Gastrocnemius medialis (tissue), 4 donors: Measurements from ENCODE around the gene USP20. TPM values are rescaled to one million over a fixed set of nuclear protein-coding genes. Genes with fewer than 3 reads are reported as not detected.

Experiments
- ATAC-seq, 2 donors: fragments of 150-250 bp; one replicate each; pipeline ENCODE4 v1.9.1; 2016
- DNase-seq, 2 donors: peaks; one replicate each; pipeline ENCODE4 v3.0.0-alpha.2; 2019
- H3K27ac ChIP-seq, 4 donors: fragments of 200-600 bp; sonication (generic); 1 replicate in 1 of 4; 2 replicates in 3 of 4; pipeline ENCODE4 v1.5.1; 2016 to 2018; ENCODE audit warnings: mild to moderate bottlenecking in 2 of 4, moderate library complexity in 1 of 4
- H3K27me3 ChIP-seq, 3 donors: fragments of 200-600 bp; sonication (generic) in 2 of 3; 1 replicate in 1 of 3; 2 replicates in 2 of 3; pipeline versions ENCODE4 v1.5.1 to v1.6.0; 2016 to 2019; ENCODE audit warnings: mild to moderate bottlenecking in 1 of 3, moderate library complexity in 1 of 3
- H3K36me3 ChIP-seq, 2 donors: fragments of 200-600 bp; sonication (generic) in 1 of 2; one replicate each; pipeline ENCODE4 v1.5.1; 2017 to 2018
- H3K4me1 ChIP-seq, 2 donors: fragments of 200-600 bp; sonication (generic) in 1 of 2; one replicate each; pipeline ENCODE4 v1.5.1; 2016 to 2017; ENCODE audit warnings: mild to moderate bottlenecking in 2 of 2
- H3K4me3 ChIP-seq, 4 donors: fragments of 200-600 bp; sonication (generic) in 3 of 4; 1 replicate in 1 of 4; 2 replicates in 3 of 4; pipeline ENCODE4 v1.5.1; 2016 to 2019; ENCODE audit warnings: mild to moderate bottlenecking in 2 of 4
- H3K9me3 ChIP-seq, 3 donors: fragments of 200-600 bp; sonication (generic) in 2 of 3; 1 replicate in 1 of 3; 2 replicates in 2 of 3; pipeline ENCODE4 v1.5.1; 2016 to 2019
- POLR2A ChIP-seq, 2 donors: fragments of 450-650 bp; IDR thresholded peaks; one replicate each; pipeline ENCODE4 v1.6.1; 2017; ENCODE audit warnings: antibody characterized with exemption in 2 of 2, mild to moderate bottlenecking in 2 of 2, moderate library complexity in 2 of 2
- in situ Hi-C, 4 donors: fragments of 200-750 bp; cut with MboI; loops; one replicate each; pipeline versions ENCODE4 v1.15.0 to v1.8.0; 2017; ENCODE audit warnings: low sequenced_read_pairs in 4 of 4
- intact Hi-C: fragments of 100-400 bp; cut with DNase I; formaldehyde crosslinking; loops from one replicate; pipeline ENCODE4 v1.15.1; 2023; ENCODE audit warnings: low total_unique reads
- total RNA-seq, 4 donors: library from RNA; depleted of rRNA; stranded (reverse); fragments of >200 nt; gene quantifications; one replicate each; pipeline versions ENCODE4 v1.1.0 to v1.2.3, GENCODE V29; 2016
- TF ChIP-seq, protein P1 (sequence below), 5 experiments: fragments of 450-650 bp in 3 of 5; fragments of 200-600 bp in 2 of 5; sonication (generic) in 2 of 5; IDR thresholded peaks in 4 of 5; conservative IDR thresholded peaks in 1 of 5; 1 replicate in 4 of 5; 2 replicates in 1 of 5; pipeline ENCODE4 v1.5.1; 2016 to 2019; ENCODE audit warnings: antibody characterized with exemption in 5 of 5, mild to moderate bottlenecking in 3 of 5, moderate library complexity in 3 of 5

USP20 gene
- total RNA-seq, 4 donors from 2014 or later, result 13.4 to 25.4 (median 18.6) TPM

DNA sequence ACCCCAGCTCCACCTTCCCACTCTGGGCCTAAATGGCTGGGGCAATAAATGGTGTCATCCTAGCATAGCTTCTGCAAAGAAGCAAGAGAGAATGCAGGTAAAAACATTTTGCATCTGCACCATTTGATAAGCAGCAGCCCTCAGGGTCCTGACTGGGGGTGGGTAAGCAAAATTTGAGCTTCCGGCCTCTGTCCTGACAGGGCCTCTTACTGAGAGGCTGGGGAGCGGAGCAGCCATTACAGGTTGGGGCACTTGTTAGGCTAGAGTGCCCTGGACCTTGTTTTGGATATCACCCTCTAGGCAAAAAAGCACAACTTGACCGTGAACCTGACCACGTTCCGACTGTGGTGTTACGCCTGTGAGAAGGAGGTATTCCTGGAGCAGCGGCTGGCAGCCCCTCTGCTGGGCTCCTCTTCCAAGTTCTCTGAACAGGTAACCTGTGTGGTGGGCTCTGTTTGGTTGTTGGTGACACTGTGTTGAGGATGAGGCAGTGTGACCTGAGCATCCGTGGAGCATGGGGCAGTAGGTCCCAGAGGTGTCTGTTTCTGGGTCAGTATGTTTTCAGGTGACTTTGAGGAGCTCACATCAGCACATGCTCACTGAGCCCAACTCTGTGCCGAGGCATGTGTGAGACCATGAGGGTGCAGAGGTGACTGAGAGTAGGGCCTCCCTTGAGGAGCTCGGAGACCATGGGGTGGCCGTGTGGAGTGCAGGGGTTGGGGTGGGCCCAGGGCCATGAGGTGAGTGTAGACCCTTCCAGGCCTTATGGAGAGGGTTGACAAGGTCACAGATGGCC lies 23.1 kb downstream of the USP20 start:
- ATAC-seq (no peak), DNase-seq (no peak)
- TF ChIP-seq POLR2A (IDR thresholded peaks at IDR 0.05), result no peak
- TF ChIP-seq, protein P1, sequence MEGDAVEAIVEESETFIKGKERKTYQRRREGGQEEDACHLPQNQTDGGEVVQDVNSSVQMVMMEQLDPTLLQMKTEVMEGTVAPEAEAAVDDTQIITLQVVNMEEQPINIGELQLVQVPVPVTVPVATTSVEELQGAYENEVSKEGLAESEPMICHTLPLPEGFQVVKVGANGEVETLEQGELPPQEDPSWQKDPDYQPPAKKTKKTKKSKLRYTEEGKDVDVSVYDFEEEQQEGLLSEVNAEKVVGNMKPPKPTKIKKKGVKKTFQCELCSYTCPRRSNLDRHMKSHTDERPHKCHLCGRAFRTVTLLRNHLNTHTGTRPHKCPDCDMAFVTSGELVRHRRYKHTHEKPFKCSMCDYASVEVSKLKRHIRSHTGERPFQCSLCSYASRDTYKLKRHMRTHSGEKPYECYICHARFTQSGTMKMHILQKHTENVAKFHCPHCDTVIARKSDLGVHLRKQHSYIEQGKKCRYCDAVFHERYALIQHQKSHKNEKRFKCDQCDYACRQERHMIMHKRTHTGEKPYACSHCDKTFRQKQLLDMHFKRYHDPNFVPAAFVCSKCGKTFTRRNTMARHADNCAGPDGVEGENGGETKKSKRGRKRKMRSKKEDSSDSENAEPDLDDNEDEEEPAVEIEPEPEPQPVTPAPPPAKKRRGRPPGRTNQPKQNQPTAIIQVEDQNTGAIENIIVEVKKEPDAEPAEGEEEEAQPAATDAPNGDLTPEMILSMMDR (IDR thresholded peaks at IDR 0.05 in 4 of 5, conservative IDR thresholded peaks at IDR 0.05 in 1 of 5), result no peak
- in situ Hi-C loops, result no loop called here
- no peaks in the 10 kb centered on the region for H3K9me3 ChIP-seq
- no peaks in the 10 kb centered on the region for H3K27me3 ChIP-seq
- peaks cover 0 to 71% of the 10 kb centered on the region in 2 donors for H3K36me3 ChIP-seq
- H3K27ac ChIP-seq, result no peak overlapping the region
- intact Hi-C loops, result no loop called here
- H3K4me3 ChIP-seq, result no peak overlapping the region
- no peaks in the 10 kb centered on the region for H3K4me1 ChIP-seq

DNA sequence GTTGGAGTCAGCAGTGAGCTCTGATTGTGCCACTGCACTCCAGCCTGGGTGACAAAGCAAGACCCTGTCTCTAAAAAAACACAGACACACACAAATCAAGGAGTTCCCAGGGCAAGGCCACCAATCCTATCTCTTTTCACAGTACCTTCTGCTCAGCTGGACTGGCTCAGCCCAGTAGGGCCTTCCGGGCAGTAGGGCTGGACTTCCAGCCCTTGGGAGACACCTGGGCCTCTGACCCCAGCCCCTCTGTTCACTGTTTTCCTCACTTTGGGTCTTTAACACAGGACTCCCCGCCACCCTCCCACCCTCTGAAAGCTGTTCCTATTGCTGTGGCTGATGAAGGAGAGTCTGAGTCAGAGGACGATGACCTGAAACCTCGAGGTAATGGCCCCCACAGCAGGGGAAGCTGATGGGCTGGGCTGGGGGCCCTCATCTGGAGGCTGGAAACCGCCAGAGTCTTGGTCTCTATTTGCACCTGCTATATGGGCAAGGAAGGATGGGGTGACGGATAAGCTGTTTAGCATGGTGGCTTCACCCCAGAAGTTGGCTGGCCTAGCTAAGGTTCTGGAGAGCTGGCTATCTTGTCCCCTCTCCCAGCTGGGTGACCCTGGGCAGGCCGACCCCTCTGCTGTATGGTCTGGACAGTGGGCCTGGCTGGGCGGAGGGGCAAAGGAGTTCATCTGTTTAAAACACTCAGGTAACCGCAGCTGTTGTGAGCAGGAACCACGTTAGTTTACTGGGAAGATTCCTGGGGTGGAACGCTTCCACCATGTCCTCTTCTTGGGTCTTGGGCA lies 25.6 kb downstream of the USP20 start:
- no peak overlapping the region for H3K4me3 ChIP-seq
- intact Hi-C loops, result no loop called here
- peaks cover 0 to 61% of the 10 kb centered on the region in 2 donors for H3K36me3 ChIP-seq
- DNase-seq, result no peak
- no peak overlapping the region for H3K27ac ChIP-seq
- no peak for ATAC-seq
- no peaks in the 10 kb centered on the region for H3K9me3 ChIP-seq
- no peak for TF ChIP-seq POLR2A (IDR thresholded peaks at IDR 0.05)
- TF ChIP-seq, protein P1 (IDR thresholded peaks at IDR 0.05 in 4 of 5, conservative IDR thresholded peaks at IDR 0.05 in 1 of 5), result no peak
- in situ Hi-C loops, result no loop called here
- no peaks in the 10 kb centered on the region for H3K4me1 ChIP-seq
- no peaks in the 10 kb centered on the region for H3K27me3 ChIP-seq

DNA sequence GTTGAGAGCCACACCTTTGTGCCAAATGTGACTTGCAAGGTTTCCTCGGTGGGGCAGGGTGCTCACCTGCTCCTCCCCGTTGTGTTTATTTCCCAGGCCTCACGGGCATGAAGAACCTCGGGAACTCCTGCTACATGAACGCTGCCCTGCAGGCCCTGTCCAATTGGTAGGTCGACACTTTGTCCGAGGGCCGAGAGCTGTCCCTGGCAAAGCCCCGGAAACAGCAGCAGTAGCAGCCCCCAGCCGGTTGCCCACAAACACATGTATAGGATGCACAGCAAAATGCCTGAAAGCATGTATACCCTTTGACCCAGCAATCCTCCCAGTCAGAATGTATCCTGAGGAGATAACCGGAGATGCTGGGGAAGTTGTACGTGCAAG lies 26.2 kb downstream of the USP20 start:
- intact Hi-C loops, result no loop called here
- DNase-seq, result no peak

DNA sequence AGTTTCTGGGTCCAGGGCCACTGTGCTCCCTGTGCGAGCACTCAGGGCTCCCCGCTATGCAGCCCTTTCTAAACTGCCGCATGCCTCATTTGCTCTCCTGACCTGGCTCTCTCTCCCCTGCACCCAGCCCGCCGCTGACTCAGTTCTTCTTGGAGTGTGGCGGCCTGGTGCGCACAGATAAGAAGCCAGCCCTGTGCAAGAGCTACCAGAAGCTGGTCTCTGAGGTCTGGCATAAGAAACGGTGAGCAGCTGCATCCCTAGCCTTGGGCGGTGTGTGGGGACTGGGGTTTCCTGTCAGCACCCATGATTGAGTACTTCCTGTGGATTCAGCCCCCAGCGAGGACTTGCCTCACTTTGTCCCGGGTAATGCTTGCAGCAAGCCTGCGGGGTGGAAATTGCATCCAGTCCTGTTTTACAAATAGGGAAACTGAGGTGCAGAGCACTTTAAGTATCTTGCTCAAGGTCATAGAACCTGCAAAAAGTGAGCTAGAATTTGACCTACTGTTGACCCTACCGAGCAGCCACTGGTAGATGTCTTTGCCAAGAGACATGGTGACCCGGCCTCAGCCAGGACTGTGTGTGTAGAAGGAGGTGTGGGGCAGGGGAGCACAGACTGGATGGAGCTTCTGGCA lies 27.9 kb downstream of the USP20 start:
- no peaks in the 10 kb centered on the region for H3K27me3 ChIP-seq
- intact Hi-C loops (no loop called here), in situ Hi-C loops (no loop called here)
- H3K4me1 ChIP-seq, result no peaks in the 10 kb centered on the region
- H3K4me3 ChIP-seq, result no peak overlapping the region
- no peak for ATAC-seq
- no peak overlapping the region for H3K27ac ChIP-seq
- no peaks in the 10 kb centered on the region for H3K9me3 ChIP-seq
- peaks cover 0 to 52% of the 10 kb centered on the region in 2 donors for H3K36me3 ChIP-seq
- no peak for TF ChIP-seq POLR2A (IDR thresholded peaks at IDR 0.05)
- TF ChIP-seq, protein P1 (IDR thresholded peaks at IDR 0.05 in 4 of 5, conservative IDR thresholded peaks at IDR 0.05 in 1 of 5), result no peak
- DNase-seq, result no peak

More for the DNA sequence above, 26.2 kb downstream of the USP20 start:
- H3K27me3 ChIP-seq, result no peaks in the 10 kb centered on the region
- no peaks in the 10 kb centered on the region for H3K9me3 ChIP-seq
- H3K4me1 ChIP-seq, result no peaks in the 10 kb centered on the region
- TF ChIP-seq, protein P1 (IDR thresholded peaks at IDR 0.05 in 4 of 5, conservative IDR thresholded peaks at IDR 0.05 in 1 of 5), result no peak
- no peak for TF ChIP-seq POLR2A (IDR thresholded peaks at IDR 0.05)
- H3K4me3 ChIP-seq, result no peak overlapping the region
- ATAC-seq, result no peak
- in situ Hi-C loops, result no loop called here
- no peak overlapping the region for H3K27ac ChIP-seq
- H3K36me3 ChIP-seq, result peaks cover 0 to 57% of the 10 kb centered on the region in 2 donors
